CD8-positive, alpha-beta memory T cell (primary cell): ENCODE results near the gene LIPK. TPM values are rescaled to one million over a fixed set of nuclear protein-coding genes. Genes with fewer than 3 reads are reported as not detected.
"Not testable (repeated sequence)": the region's sequence is repeated elsewhere in the genome, so short reads cannot be mapped to it uniquely, and the experiment has no call there.

Experiments used
- CTCF ChIA-PET: fragments of 350-600 bp; sonication (Branson Sonifier 250); formaldehyde crosslinking; loops from one replicate; lab custom pipeline; 2021; ENCODE audit warnings: antibody characterized with exemption; lab: Charles Lee
- POLR2A ChIA-PET: fragments of 350-600 bp; sonication (Branson Sonifier 250); formaldehyde crosslinking; loops from one replicate; lab custom pipeline; 2021; ENCODE audit warnings: antibody characterized with exemption; lab: Charles Lee
- DNase-seq, 5 donors: peaks; one replicate each; pipeline versions ENCODE4 v3.0.0 to v3.0.0-alpha.2; 2020 to 2022; ENCODE audit warnings: mixed read lengths in 1 of 5
- H3K27ac ChIP-seq: one replicate; pipeline ENCODE4 v1.7.0; 2013; ENCODE audit warnings: low read depth, mild to moderate bottlenecking, low read length, moderate library complexity
- H3K27me3 ChIP-seq: 2 replicates; pipeline ENCODE4 v1.7.0; 2013; ENCODE audit warnings: low read length, mild to moderate bottlenecking; ENCODE audit not compliant: insufficient read depth, poor library complexity, severe bottlenecking
- H3K36me3 ChIP-seq: 2 replicates; pipeline ENCODE4 v1.7.0; 2013; ENCODE audit warnings: mild to moderate bottlenecking, low read length, moderate library complexity; ENCODE audit not compliant: insufficient read depth
- H3K4me1 ChIP-seq: 2 replicates; pipeline ENCODE4 v1.7.0; 2013; ENCODE audit warnings: mild to moderate bottlenecking, low read length, moderate library complexity; ENCODE audit not compliant: insufficient read depth
- H3K4me3 ChIP-seq: 2 replicates; pipeline ENCODE4 v1.7.0; 2013; ENCODE audit warnings: mild to moderate bottlenecking, low read length
- H3K9me3 ChIP-seq: 2 replicates; pipeline ENCODE4 v1.7.0; 2013; ENCODE audit warnings: mild to moderate bottlenecking, low read length
- H3K27ac Mint-ChIP-seq, 8 donors: one replicate each; pipeline ENCODE4 v1.8.0; 2020 to 2021; ENCODE audit warnings: mixed read lengths in 8 of 8, mild to moderate bottlenecking in 6 of 8, inconsistent platforms in 3 of 8, moderate library complexity in 3 of 8
- H3K27me3 Mint-ChIP-seq, 2 donors: one replicate each; pipeline ENCODE4 v1.8.0; 2020 to 2021; ENCODE audit warnings: mixed read lengths in 2 of 2, mild to moderate bottlenecking in 1 of 2, moderate library complexity in 1 of 2
- H3K36me3 Mint-ChIP-seq, 3 donors: one replicate each; pipeline ENCODE4 v1.8.0; 2020 to 2021; ENCODE audit warnings: mixed read lengths in 3 of 3, inconsistent platforms in 1 of 3, mild to moderate bottlenecking in 1 of 3
- H3K4me1 Mint-ChIP-seq, 3 donors: one replicate each; pipeline ENCODE4 v1.8.0; 2020 to 2021; ENCODE audit warnings: mixed read lengths in 3 of 3, inconsistent platforms in 1 of 3, mild to moderate bottlenecking in 1 of 3
- H3K4me3 Mint-ChIP-seq, 7 donors: one replicate each; pipeline ENCODE4 v1.8.0; 2020 to 2021; ENCODE audit warnings: mixed read lengths in 7 of 7, mild to moderate bottlenecking in 6 of 7, moderate library complexity in 4 of 7, inconsistent platforms in 2 of 7
- H3K9me3 Mint-ChIP-seq, 5 donors: one replicate each; pipeline ENCODE4 v1.8.0; 2020 to 2022; ENCODE audit warnings: mixed read lengths in 5 of 5, mild to moderate bottlenecking in 3 of 5, moderate library complexity in 2 of 5, inconsistent platforms in 1 of 5
- polyA plus RNA-seq: library from polyadenylated mRNA; unstranded; fragments of 300-500 nt; fragmentation: Illumina TruSeq; gene quantifications from one replicate; pipeline ENCODE4 v1.2.3, GENCODE V29; 2021
- total RNA-seq, 2 experiments: library from RNA; stranded (reverse); gene quantifications; one replicate each; pipeline ENCODE4 v1.2.3, GENCODE V29; 2021

The LIPK gene
- total and polyA plus RNA-seq, 3 experiments from 2014 or later = not detected

DNA sequence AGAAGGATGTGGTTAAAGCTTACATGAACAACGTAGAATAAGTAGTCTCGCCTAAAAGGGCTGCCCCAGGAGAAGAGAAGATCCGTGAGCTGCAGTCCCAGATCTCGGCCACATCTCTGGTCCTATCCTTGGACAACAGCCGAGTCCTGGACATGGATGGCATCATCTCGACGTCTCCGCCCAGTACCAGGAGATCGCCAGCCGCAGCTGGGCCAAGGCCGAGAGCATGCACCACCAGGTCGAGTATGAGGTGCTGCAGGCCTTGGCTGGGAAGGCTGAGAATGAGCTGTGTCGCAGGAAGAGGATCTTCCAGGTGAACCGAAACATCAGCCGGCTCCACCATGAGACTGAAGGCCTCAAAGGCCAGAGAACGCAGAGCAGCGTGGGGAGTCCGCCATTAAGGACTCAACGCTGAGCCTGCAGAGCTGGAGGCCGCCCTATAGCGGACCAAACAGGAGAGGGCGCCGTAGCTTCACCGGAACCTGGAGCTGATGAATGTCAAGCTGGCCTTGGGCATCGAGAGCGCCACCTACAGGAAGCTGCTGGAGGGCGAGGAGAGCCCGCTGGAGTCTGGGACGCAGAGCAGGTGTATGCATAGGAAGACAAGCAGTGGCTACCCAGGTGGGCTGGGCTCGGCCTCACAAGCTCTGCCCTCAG lies 22.2 kb downstream of the LIPK start:
- H3K27me3 ChIP-seq = no peaks in the 10 kb centered on the region
- no peaks in the 10 kb centered on the region for H3K36me3 Mint-ChIP-seq
- DNase-seq = peak in 1 of 5 donors; percentile 52
- H3K36me3 ChIP-seq = no peaks in the 10 kb centered on the region
- no peak overlapping the region for H3K4me3 Mint-ChIP-seq
- ChIA-PET POLR2A (no interaction called here), CTCF (interaction anchor here (1.0 to 2.0 kb wide), 2 partner anchors 82 to 206 kb away, joined by 3 to 8 read pairs; no protein-coding TSS in a partner anchor)
- no peaks in the 10 kb centered on the region for H3K9me3 Mint-ChIP-seq
- no peaks in the 10 kb centered on the region for H3K4me1 Mint-ChIP-seq
- H3K9me3 ChIP-seq = no peaks in the 10 kb centered on the region
- H3K27ac Mint-ChIP-seq = no peak overlapping the region
- H3K27ac ChIP-seq = no peak overlapping the region
- H3K4me3 ChIP-seq = no peak overlapping the region
- peaks cover 2 to 3% of the 10 kb centered on the region in 2 donors for H3K27me3 Mint-ChIP-seq
- no peaks in the 10 kb centered on the region for H3K4me1 ChIP-seq

DNA sequence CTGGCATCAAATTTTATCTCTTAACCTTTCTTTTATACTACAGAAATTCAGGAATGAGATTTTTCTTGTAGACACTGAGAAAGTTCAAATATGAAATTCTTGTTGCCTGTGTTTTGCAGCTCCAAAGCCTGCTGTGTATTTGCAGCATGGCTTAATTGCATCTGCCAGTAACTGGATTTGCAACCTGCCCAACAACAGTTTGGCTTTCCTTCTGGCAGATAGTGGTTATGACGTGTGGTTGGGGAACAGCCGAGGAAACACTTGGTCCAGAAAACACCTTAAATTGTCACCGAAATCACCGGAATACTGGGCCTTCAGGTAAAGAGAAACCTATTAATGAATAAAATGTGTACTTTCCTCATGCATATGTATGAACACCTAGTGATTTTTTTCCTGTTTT lies 24.8 kb downstream of the LIPK start:
- CTCF ChIA-PET = no interaction called here

DNA sequence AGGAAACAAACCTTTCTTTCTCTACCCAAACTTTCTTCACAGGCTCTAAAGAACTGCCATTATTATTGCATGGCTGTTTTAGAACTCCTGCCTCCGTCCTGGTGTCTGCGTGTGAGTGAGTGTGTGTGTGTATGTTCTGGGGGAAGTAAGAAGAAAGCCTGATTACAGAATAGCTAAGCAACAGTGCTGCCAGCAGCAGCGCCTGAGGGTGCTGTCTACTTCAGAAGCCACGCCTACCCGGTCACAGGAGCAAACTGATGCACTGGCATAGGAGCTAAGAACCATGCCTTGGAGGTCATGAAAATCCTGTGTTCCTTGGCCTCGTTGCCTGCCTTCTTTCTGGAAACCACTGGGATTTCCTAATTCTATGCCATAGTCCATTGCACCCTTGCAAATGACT lies 25.2 kb downstream of the LIPK start:
- CTCF ChIA-PET = no interaction called here
- Histone ChIP-seq H3K4me3 (no peak overlapping the region), H3K36me3 (no peaks in the 10 kb centered on the region), H3K9me3 (no peaks in the 10 kb centered on the region), H3K4me1 (no peaks in the 10 kb centered on the region), H3K27me3 (no peaks in the 10 kb centered on the region), H3K27ac (no peak overlapping the region)
- peaks cover 0 to 3% of the 10 kb centered on the region in 2 donors for H3K27me3 Mint-ChIP-seq
- H3K4me3 Mint-ChIP-seq = no peak overlapping the region
- no peaks in the 10 kb centered on the region for H3K4me1 Mint-ChIP-seq
- no peak overlapping the region for H3K27ac Mint-ChIP-seq
- DNase-seq = no peak
- H3K9me3 Mint-ChIP-seq = no peaks in the 10 kb centered on the region
- POLR2A ChIA-PET = no interaction called here
- no peaks in the 10 kb centered on the region for H3K36me3 Mint-ChIP-seq

More for the DNA sequence above, 24.8 kb downstream of the LIPK start:
- DNase-seq = no peak
- Histone ChIP-seq H3K4me1 (no peaks in the 10 kb centered on the region), H3K4me3 (no peak overlapping the region), H3K36me3 (no peaks in the 10 kb centered on the region), H3K9me3 (no peaks in the 10 kb centered on the region), H3K27me3 (no peaks in the 10 kb centered on the region), H3K27ac (no peak overlapping the region)
- H3K4me1 Mint-ChIP-seq = no peaks in the 10 kb centered on the region
- peaks cover 0 to 4% of the 10 kb centered on the region in 2 donors for H3K27me3 Mint-ChIP-seq
- no peak overlapping the region for H3K27ac Mint-ChIP-seq
- POLR2A ChIA-PET = no interaction called here
- H3K36me3 Mint-ChIP-seq = no peaks in the 10 kb centered on the region
- no peak overlapping the region for H3K4me3 Mint-ChIP-seq
- H3K9me3 Mint-ChIP-seq = no peaks in the 10 kb centered on the region

DNA sequence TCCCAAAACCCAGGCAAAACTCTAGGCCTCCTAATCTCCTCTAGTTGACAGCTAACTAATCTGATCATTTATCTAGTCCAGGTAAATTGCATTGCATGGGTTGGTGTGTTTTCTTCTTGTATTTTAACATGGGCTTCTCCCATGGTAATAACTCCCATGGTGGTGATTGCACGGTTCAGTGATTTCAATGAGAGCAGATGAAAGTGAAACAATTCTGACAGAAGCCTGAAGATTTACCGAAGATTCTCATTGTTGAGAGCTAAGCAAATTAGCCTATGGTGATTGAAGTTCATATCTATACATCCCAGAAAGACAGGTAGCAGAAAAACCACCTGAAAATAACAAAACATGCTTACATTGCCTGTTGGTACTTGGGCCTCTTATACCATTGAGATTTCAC lies 27.2 kb downstream of the LIPK start:
- no peak for DNase-seq
- Mint-ChIP-seq H3K27ac (no peak overlapping the region), H3K9me3 (no peaks in the 10 kb centered on the region), H3K27me3 (peaks cover 5 to 6% of the 10 kb centered on the region in 2 donors), H3K36me3 (no peaks in the 10 kb centered on the region), H3K4me3 (no peak overlapping the region), H3K4me1 (no peaks in the 10 kb centered on the region)
- Histone ChIP-seq H3K9me3 (no peaks in the 10 kb centered on the region), H3K36me3 (no peaks in the 10 kb centered on the region), H3K27me3 (no peaks in the 10 kb centered on the region), H3K4me1 (no peaks in the 10 kb centered on the region), H3K27ac (no peak overlapping the region), H3K4me3 (no peak overlapping the region)
- POLR2A ChIA-PET = no interaction called here
- CTCF ChIA-PET = no interaction called here

DNA sequence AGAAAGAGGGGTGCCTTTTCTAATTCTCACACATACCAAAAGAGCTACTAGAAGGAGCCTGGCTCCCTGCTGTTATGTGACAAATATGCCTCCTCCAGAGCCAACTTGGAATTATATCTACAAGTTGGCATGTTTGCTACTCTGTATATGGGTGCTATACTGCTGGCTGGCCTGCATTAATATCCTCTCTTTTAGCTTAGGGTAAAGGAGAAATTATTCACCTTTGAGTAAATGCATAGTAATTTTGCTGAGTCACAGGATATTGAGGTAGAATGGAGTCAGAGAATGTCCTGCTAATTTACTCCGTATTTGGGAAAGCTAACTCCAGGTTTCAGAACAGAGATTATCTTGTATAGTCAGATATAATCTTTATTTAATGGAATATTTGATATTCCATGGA lies 29.6 kb downstream of the LIPK start:
- peaks cover 8 to 21% of the 10 kb centered on the region in 2 donors for H3K27me3 Mint-ChIP-seq
- Histone ChIP-seq H3K27ac (no peak overlapping the region), H3K4me1 (no peaks in the 10 kb centered on the region), H3K36me3 (no peaks in the 10 kb centered on the region), H3K4me3 (no peak overlapping the region), H3K9me3 (no peaks in the 10 kb centered on the region), H3K27me3 (no peaks in the 10 kb centered on the region)
- POLR2A ChIA-PET = no interaction called here
- CTCF ChIA-PET = no interaction called here
- H3K36me3 Mint-ChIP-seq = no peaks in the 10 kb centered on the region
- no peaks in the 10 kb centered on the region for H3K4me1 Mint-ChIP-seq
- H3K27ac Mint-ChIP-seq = no peak overlapping the region
- no peak for DNase-seq
- H3K4me3 Mint-ChIP-seq = peak overlapping the region in 1 of 7 donors; percentile 20
- no peaks in the 10 kb centered on the region for H3K9me3 Mint-ChIP-seq

DNA sequence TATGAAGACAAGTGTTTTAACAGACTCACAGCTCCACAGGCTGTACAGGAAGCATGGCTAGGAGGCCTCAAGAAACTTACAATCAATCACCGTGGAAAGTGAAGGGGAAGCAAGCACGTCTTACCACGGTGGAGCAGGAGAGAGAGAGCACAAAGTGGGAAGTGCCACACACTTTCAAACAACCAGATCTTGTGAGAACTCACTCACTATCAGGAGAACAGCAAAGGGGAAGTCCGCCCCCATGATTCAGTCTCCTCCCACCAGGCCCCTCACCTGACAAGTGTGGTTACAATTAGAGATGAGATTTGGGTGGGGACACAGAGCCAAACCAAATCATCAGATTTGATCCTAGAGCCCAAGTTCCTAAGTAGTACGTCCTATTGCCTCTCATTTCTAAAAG lies 35.9 kb downstream of the LIPK start:
- POLR2A ChIA-PET, H3K9me3 ChIP-seq, H3K4me1 Mint-ChIP-seq, H3K36me3 ChIP-seq, H3K27me3 ChIP-seq, H3K4me3 Mint-ChIP-seq, DNase-seq, H3K4me1 ChIP-seq, H3K27ac ChIP-seq, H3K4me3 ChIP-seq, H3K27ac Mint-ChIP-seq, H3K36me3 Mint-ChIP-seq, CTCF ChIA-PET: not testable (repeated sequence)
- Mint-ChIP-seq H3K9me3 (peaks cover 2 to 23% (median 4%) of the 10 kb centered on the region in 5 donors), H3K27me3 (peaks cover 8 to 34% of the 10 kb centered on the region in 2 donors)

DNA sequence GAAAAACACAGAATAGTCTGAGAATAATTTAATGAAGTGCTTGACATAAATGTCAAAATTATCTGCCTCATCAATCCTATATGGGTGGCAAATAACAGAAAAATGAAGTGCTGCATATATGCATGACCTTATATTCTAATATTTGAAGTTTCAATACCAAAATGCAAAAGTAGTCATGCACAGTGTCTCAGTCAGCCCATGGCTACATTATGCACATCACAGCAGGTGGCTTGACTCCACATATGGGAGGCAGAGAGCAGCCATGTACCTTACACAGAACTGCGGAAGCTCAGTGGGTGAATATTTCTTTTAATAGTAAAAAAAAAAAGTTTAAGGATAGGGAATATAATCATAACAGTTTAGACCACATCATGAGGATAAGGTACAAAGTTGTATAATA lies 36.4 kb downstream of the LIPK start:
- Mint-ChIP-seq H3K4me1 (no peaks in the 10 kb centered on the region), H3K4me3 (no peak overlapping the region), H3K27me3 (peaks cover 9 to 31% of the 10 kb centered on the region in 2 donors), H3K9me3 (peaks cover 2 to 23% (median 4%) of the 10 kb centered on the region in 5 donors), H3K36me3 (no peaks in the 10 kb centered on the region), H3K27ac (peak overlapping the region in 1 of 8 donors; percentile 4)
- ChIA-PET POLR2A (no interaction called here), CTCF (no interaction called here)
- H3K4me3 ChIP-seq = no peak overlapping the region
- no peaks in the 10 kb centered on the region for H3K9me3 ChIP-seq
- no peaks in the 10 kb centered on the region for H3K36me3 ChIP-seq
- H3K4me1 ChIP-seq = no peaks in the 10 kb centered on the region
- no peak for DNase-seq
- H3K27me3 ChIP-seq = no peaks in the 10 kb centered on the region
- H3K27ac ChIP-seq = no peak overlapping the region

DNA sequence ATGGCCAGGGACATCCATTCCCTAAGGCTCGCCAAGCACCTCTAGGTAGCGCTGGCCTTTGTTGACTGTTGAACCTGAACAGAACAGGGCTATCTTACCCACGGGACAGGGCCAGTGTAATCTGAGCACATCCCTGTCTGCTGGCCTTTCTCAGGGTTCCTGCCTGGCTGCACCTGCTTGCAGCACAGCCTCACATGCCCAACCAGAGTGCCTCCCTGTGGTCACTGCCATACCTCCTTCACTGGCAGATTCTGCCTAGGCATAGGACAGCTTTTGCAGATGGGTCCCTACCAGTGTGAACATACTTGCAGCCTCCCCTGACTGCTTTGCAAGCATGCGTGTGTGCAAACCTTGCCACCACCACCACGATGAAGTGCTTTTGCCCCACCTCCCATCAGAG lies 38.0 kb downstream of the LIPK start:
- Mint-ChIP-seq H3K4me1 (no peaks in the 10 kb centered on the region), H3K9me3 (peaks cover 4 to 26% (median 4%) of the 10 kb centered on the region in 5 donors), H3K27ac (no peak overlapping the region), H3K36me3 (peaks cover 0 to 5% (median 0%) of the 10 kb centered on the region in 3 donors), H3K4me3 (no peak overlapping the region), H3K27me3 (peaks cover 5 to 23% of the 10 kb centered on the region in 2 donors)
- H3K9me3 ChIP-seq = no peaks in the 10 kb centered on the region
- H3K4me1 ChIP-seq = no peaks in the 10 kb centered on the region
- no peak for DNase-seq
- CTCF ChIA-PET = no interaction called here
- H3K27me3 ChIP-seq = no peaks in the 10 kb centered on the region
- H3K4me3 ChIP-seq = no peak overlapping the region
- no peaks in the 10 kb centered on the region for H3K36me3 ChIP-seq
- H3K27ac ChIP-seq = no peak overlapping the region
- POLR2A ChIA-PET = no interaction called here
